Gastroesophageal sphincter (tissue), 3 donors: ENCODE results near the gene CFP.

Experiments used
- POLR2A ChIP-seq, 2 donors: fragments of 450-650 bp; IDR thresholded peaks; one replicate each; pipeline ENCODE4 v1.6.1; 2017; ENCODE audit warnings: antibody characterized with exemption in 2 of 2, mild to moderate bottlenecking in 2 of 2, moderate library complexity in 1 of 2
- POLR2AphosphoS5 ChIP-seq: sonication (generic); formaldehyde crosslinking; IDR thresholded peaks from one replicate; pipeline ENCODE4 v1.6.1; 2017; ENCODE audit warnings: antibody characterized with exemption
- TF ChIP-seq, protein P1 (sequence below), 4 experiments: fragments of 200-600 bp in 2 of 4; fragments of 450-650 bp in 2 of 4; sonication (generic) in 1 of 4; IDR thresholded peaks; one replicate each; pipeline ENCODE4 v1.5.1; 2017 to 2019; ENCODE audit warnings: antibody characterized with exemption in 4 of 4, mild to moderate bottlenecking in 2 of 4, moderate library complexity in 2 of 4

DNA sequence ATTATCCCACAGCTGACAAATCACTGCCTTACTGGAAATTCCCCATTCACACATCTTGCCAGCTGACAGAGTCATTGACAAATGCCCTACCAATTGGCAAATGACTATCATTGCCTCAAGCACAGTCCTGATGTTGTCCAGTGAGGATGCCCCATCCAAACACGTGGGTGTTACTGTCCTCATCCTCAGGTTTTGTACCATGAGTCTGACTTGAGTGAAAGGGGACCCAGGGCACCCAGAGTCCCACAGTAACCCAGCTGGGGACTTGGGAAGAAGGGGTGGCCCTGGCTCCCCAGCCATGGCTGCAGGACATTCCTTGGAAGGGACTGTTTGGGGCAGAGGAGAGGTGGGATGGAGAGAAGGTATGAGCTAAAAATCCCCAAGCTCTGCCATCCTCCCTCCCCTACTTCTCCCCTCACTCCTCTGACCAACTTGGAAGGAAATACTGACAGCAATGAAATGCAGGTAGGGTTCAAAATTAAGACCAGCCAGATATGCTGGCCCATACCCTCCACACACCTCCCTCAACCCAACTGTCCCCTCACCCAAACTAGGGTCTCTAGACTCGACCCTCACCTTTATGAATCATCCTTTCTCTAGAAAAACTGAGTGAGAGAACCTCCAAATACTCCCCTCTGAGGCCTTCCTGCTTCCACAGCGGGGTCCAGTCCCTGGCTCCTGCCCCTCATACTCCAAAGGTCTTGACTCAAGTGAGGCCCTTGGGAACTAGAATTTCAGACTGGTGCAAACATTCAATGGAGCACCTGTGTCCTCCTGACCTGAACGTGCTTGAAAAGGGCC is 42.4 kb downstream of the CFP start:
- TF ChIP-seq, protein P1, sequence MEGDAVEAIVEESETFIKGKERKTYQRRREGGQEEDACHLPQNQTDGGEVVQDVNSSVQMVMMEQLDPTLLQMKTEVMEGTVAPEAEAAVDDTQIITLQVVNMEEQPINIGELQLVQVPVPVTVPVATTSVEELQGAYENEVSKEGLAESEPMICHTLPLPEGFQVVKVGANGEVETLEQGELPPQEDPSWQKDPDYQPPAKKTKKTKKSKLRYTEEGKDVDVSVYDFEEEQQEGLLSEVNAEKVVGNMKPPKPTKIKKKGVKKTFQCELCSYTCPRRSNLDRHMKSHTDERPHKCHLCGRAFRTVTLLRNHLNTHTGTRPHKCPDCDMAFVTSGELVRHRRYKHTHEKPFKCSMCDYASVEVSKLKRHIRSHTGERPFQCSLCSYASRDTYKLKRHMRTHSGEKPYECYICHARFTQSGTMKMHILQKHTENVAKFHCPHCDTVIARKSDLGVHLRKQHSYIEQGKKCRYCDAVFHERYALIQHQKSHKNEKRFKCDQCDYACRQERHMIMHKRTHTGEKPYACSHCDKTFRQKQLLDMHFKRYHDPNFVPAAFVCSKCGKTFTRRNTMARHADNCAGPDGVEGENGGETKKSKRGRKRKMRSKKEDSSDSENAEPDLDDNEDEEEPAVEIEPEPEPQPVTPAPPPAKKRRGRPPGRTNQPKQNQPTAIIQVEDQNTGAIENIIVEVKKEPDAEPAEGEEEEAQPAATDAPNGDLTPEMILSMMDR (IDR thresholded peaks at IDR 0.05), result no peak
- TF ChIP-seq POLR2AphosphoS5 (no peak), POLR2A (IDR thresholded peaks at IDR 0.05) (no peak)
